OCI-LY7 (cell line): Measurements from ENCODE around the gene OR5M3.

ENCODE experiments used
- EZH2phosphoT487 ChIP-seq: fragments of 200-600 bp; sonication (generic); IDR thresholded peaks from 2 replicates; pipeline ENCODE4 v1.6.1; 2018; ENCODE audit warnings: low read depth, borderline replicate concordance, mild to moderate bottlenecking, mixed run types, antibody characterized with exemption, low read length, moderate library complexity, mixed read lengths
- TF ChIP-seq, protein P1 (sequence below): fragments of 200-600 bp; sonication (generic); conservative IDR thresholded peaks from 2 replicates; pipeline ENCODE4 v1.5.1; 2014; ENCODE audit warnings: mild to moderate bottlenecking, antibody characterized with exemption, low read length, moderate library complexity, mixed read lengths

DNA sequence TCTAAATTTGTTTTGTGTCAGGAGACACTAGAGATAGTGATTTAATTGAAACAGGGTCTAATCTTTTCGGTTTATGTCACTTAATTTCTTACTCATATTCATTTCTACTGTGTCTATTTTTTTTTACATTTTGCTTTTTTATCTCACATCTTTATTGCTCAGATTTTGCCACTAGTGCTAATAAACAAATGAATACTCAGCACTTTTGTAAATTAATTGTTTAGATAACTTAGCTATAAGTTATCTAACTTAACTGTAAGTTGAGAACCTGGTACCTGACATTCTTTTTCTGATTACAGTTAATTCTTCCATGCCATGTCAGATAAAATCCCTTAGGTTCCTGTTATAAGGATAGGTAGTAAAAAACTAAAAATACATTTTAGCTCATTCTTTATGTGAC, 40.1 kb upstream of the OR5M3 start:
- TF ChIP-seq, protein P1, sequence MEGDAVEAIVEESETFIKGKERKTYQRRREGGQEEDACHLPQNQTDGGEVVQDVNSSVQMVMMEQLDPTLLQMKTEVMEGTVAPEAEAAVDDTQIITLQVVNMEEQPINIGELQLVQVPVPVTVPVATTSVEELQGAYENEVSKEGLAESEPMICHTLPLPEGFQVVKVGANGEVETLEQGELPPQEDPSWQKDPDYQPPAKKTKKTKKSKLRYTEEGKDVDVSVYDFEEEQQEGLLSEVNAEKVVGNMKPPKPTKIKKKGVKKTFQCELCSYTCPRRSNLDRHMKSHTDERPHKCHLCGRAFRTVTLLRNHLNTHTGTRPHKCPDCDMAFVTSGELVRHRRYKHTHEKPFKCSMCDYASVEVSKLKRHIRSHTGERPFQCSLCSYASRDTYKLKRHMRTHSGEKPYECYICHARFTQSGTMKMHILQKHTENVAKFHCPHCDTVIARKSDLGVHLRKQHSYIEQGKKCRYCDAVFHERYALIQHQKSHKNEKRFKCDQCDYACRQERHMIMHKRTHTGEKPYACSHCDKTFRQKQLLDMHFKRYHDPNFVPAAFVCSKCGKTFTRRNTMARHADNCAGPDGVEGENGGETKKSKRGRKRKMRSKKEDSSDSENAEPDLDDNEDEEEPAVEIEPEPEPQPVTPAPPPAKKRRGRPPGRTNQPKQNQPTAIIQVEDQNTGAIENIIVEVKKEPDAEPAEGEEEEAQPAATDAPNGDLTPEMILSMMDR: no peak
- no peak for TF ChIP-seq EZH2phosphoT487
